Thyroid gland (tissue), 4 donors: ENCODE data around the gene MRGPRX3.
"Not testable (repeated sequence)": the region's sequence is repeated elsewhere in the genome, so short reads cannot be mapped to it uniquely, and the experiment has no call there.

Experiments
- CTCF ChIP-seq, 6 experiments: fragments of 200-600 bp in 3 of 6; fragments of 450-650 bp in 3 of 6; sonication (generic) in 3 of 6; IDR thresholded peaks; one replicate each; pipeline ENCODE4 v1.5.1; 2016 to 2019; ENCODE audit warnings: antibody characterized with exemption in 6 of 6, mild to moderate bottlenecking in 2 of 6, inconsistent platforms in 1 of 6, moderate library complexity in 1 of 6
- POLR2A ChIP-seq, 2 donors: fragments of 450-650 bp; IDR thresholded peaks; one replicate each; pipeline ENCODE4 v1.6.1; 2017; ENCODE audit warnings: antibody characterized with exemption in 2 of 2, mild to moderate bottlenecking in 2 of 2, moderate library complexity in 1 of 2

DNA sequence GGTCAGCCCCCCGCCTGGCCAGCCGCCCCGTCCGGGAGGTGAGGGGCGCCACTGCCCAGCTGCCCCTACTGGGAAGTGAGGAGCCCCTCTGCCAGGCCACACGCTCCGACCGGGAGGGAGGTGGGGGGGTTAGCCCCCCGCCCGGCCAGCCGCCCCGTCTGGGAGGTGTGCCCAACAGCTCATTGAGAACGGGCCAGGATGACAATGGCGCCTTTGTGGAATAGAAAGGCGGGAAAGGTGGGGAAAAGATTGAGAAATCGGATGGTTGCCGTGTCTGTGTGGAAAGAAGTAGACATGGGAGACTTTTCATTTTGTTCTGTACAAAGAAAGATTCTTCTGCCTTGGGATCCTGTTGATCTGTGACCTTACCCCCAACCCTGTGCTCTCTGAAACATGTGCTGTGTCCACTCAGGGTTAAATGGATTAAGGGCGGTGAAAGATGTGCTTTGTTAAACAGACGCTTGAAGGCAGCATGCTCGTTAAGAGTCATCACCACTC lies 11.0 kb upstream of the MRGPRX3 start:
- TF ChIP-seq CTCF, POLR2A (IDR thresholded peaks at IDR 0.05): not testable (repeated sequence)
